Endothelial cell of umbilical vein (primary cell): ENCODE measurements around the gene LARP6.

Source experiments
- CTCF ChIP-seq, 2 donors: IDR thresholded peaks; 1 replicate in 1 of 2; 2 replicates in 1 of 2; pipeline ENCODE4 v1.5.1; 2011; ENCODE audit warnings: low read length in 2 of 2, mild to moderate bottlenecking in 2 of 2, moderate library complexity in 2 of 2, control low read depth in 1 of 2, inconsistent platforms in 1 of 2, low read depth in 1 of 2; ENCODE audit not compliant: insufficient read depth in 1 of 2; ENCODE audit errors: extremely low read depth in 1 of 2
- POLR2A ChIP-seq: IDR thresholded peaks from 2 replicates; pipeline ENCODE4 v1.6.1; 2012; ENCODE audit warnings: low read depth, mild to moderate bottlenecking, control low read depth, low read length

- no peak for TF ChIP-seq CTCF (IDR thresholded peaks at IDR 0.05; ENCODE audit: extremely low read depth in 1 of 2, insufficient read depth in 1 of 2, low read depth in 1 of 2, low read length in 2 of 2)
- no peak for TF ChIP-seq POLR2A
Measured at GRCh38 chr15:70793694-70794093, 60.3 kb downstream of the LARP6 start.
